ENCODE measurements around the gene KATNAL2.

DNA sequence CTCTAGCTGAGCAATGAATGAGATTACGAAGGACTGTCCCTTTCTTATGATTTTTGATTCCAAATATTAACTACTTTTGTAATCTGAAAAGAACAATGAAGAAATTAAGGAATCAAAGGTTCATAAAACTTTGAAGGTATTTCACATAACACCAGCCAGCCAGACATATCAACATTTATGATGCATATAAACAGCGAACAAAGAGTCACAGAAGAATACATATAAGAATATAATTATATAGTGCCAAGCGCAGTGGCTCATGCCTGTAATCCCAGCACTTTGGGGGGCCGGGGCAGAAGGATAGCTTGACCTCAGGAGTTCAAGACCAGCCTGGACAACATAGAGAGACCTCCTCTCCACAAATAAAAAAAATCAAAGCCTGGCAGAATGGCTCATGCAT, 34.2 kb upstream of the KATNAL2 start:
- TF ChIP-seq GATA2 (IDR thresholded peaks at IDR 0.05; ENCODE audit: low read depth, low read length) (no peak), GATA3 (IDR thresholded peaks at IDR 0.05; ENCODE audit: low read depth, low read length) (no peak)
